Tibial artery (tissue), 4 donors: Measurements from ENCODE around the gene RHEBL1.

ENCODE experiments used
- DNase-seq, 2 donors: peaks; one replicate each; pipeline ENCODE4 v3.0.0-alpha.2; 2019
- H3K27ac ChIP-seq, 2 donors: fragments of 200-600 bp; sonication (generic) in 1 of 2; 1 replicate in 1 of 2; 2 replicates in 1 of 2; pipeline ENCODE4 v1.5.1; 2018 to 2019; ENCODE audit warnings: mild to moderate bottlenecking in 1 of 2
- H3K27me3 ChIP-seq, 2 donors: fragments of 200-600 bp; sonication (generic) in 1 of 2; one replicate each; pipeline versions ENCODE4 v1.5.1 to v1.6.0; 2016 to 2019
- H3K36me3 ChIP-seq, 3 donors: fragments of 200-600 bp; sonication (generic) in 2 of 3; one replicate each; pipeline ENCODE4 v1.5.1; 2016 to 2019; ENCODE audit warnings: mild to moderate bottlenecking in 2 of 3
- H3K4me1 ChIP-seq, 4 donors: fragments of 200-600 bp; sonication (generic) in 2 of 4; 1 replicate in 3 of 4; 2 replicates in 1 of 4; pipeline ENCODE4 v1.5.1; 2016 to 2019
- H3K4me3 ChIP-seq, 2 donors: fragments of 200-600 bp; sonication (generic) in 1 of 2; 1 replicate in 1 of 2; 2 replicates in 1 of 2; pipeline ENCODE4 v1.5.1; 2018 to 2019; ENCODE audit warnings: mild to moderate bottlenecking in 2 of 2
- H3K9me3 ChIP-seq, 3 donors: fragments of 200-600 bp; sonication (generic) in 1 of 3; one replicate each; pipeline ENCODE4 v1.5.1; 2016 to 2019
- CTCF ChIP-seq, 2 experiments: fragments of 200-600 bp in 1 of 2; fragments of 450-650 bp in 1 of 2; IDR thresholded peaks; one replicate each; pipeline ENCODE4 v1.5.1; 2017 to 2019; ENCODE audit warnings: antibody characterized with exemption in 2 of 2, mild to moderate bottlenecking in 1 of 2, moderate library complexity in 1 of 2
- intact Hi-C: fragments of 100-400 bp; cut with DNase I; formaldehyde crosslinking; loops from one replicate; pipeline ENCODE4 v1.15.0; 2023; ENCODE audit warnings: low total_unique reads

RHEBL1 gene

GRCh38 chr12:49032679-49033447, 36.9 kb downstream of the RHEBL1 start:
- intact Hi-C loops: no loop called here
- Histone ChIP-seq H3K4me3 (no peak overlapping the region), H3K27me3 (no peaks in the 10 kb centered on the region), H3K27ac (no peak overlapping the region), H3K9me3 (no peaks in the 10 kb centered on the region), H3K36me3 (peaks cover 48 to 94% (median 83%) of the 10 kb centered on the region in 3 donors), H3K4me1 (no peaks in the 10 kb centered on the region)
- DNase-seq: no peak
- TF ChIP-seq CTCF (IDR thresholded peaks at IDR 0.05): no peak

DNA sequence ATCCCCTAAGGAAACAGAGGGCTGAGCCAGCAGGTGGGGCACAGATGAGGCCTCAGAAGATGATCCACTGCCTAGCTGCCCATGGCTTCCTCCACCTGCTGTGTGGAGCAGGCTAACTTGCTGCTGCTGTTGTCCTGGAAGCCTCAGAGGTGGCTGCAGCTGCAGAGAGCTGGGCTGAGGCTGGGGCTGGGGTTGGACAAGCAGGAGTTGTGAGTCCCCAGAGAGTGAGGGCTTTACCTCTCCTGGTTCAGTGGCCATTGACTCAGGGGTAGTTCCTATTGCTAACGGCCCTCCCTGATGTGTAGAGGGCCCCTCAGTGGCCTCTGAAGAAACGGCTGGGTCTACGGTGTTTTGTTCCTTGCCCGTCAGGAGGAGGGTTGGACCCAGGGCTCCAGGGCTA, 37.5 kb downstream of the RHEBL1 start:
- H3K27me3 ChIP-seq: no peaks in the 10 kb centered on the region

GRCh38 chr12:49031573-49032161, 38.1 kb downstream of the RHEBL1 start:
- Histone ChIP-seq H3K27me3 (no peaks in the 10 kb centered on the region), H3K36me3 (peaks cover 48 to 94% (median 83%) of the 10 kb centered on the region in 3 donors)
- DNase-seq: peak in 1 of 2 donors; percentile 67

More for the DNA sequence above, 37.5 kb downstream of the RHEBL1 start:
- Histone ChIP-seq H3K4me3 (no peak overlapping the region), H3K9me3 (no peaks in the 10 kb centered on the region), H3K36me3 (peaks cover 48 to 94% (median 83%) of the 10 kb centered on the region in 3 donors), H3K27ac (no peak overlapping the region), H3K4me1 (no peaks in the 10 kb centered on the region)
- no peak for DNase-seq
- intact Hi-C loops: no loop called here
- TF ChIP-seq CTCF (IDR thresholded peaks at IDR 0.05): no peak

GRCh38 chr12:49030714-49031572, 38.8 kb downstream of the RHEBL1 start:
- no peak for TF ChIP-seq CTCF (IDR thresholded peaks at IDR 0.05)
- Histone ChIP-seq H3K27me3 (no peaks in the 10 kb centered on the region), H3K27ac (no peak overlapping the region), H3K36me3 (peaks cover 56 to 97% (median 88%) of the 10 kb centered on the region in 3 donors), H3K4me1 (no peaks in the 10 kb centered on the region), H3K9me3 (no peaks in the 10 kb centered on the region), H3K4me3 (no peak overlapping the region)
- intact Hi-C loops: no loop called here
- DNase-seq: peak in 1 of 2 donors; percentile 18

More at GRCh38 chr12:49031573-49032161, 38.1 kb downstream of the RHEBL1 start:
- Histone ChIP-seq H3K27ac (no peak overlapping the region), H3K4me1 (no peaks in the 10 kb centered on the region), H3K4me3 (no peak overlapping the region), H3K9me3 (no peaks in the 10 kb centered on the region)
- intact Hi-C loops: no loop called here
- no peak for TF ChIP-seq CTCF (IDR thresholded peaks at IDR 0.05)

- intact Hi-C loops: no loop called here
- H3K27ac ChIP-seq: no peak overlapping the region
- TF ChIP-seq CTCF (IDR thresholded peaks at IDR 0.05): no peak
- H3K36me3 ChIP-seq: peaks cover 64 to 98% (median 85%) of the 10 kb centered on the region in 3 donors
- no peaks in the 10 kb centered on the region for H3K4me1 ChIP-seq
- DNase-seq: no peak
- H3K27me3 ChIP-seq: no peaks in the 10 kb centered on the region
- H3K9me3 ChIP-seq: no peaks in the 10 kb centered on the region
- H3K4me3 ChIP-seq: no peak overlapping the region
These were observed 39.7 kb downstream of the RHEBL1 start for GRCh38 chr12:49030119-49030518.
